GM10266 (cell line): ENCODE data around the gene ALDH1A3.

Experiments used
- DNase-seq: peaks from one replicate; pipeline ENCODE4 v3.0.0; 2012; ENCODE audit errors: extremely low spot score
- TF ChIP-seq, protein P1 (sequence below): IDR thresholded peaks from 2 replicates; pipeline ENCODE4 v1.5.1; 2012; ENCODE audit warnings: mild to moderate bottlenecking, low read depth; ENCODE audit not compliant: control insufficient read depth, insufficient read depth; ENCODE audit errors: missing control alignments

ALDH1A3 gene

GRCh38 chr15:100923902-100924301 lies 44.3 kb downstream of the ALDH1A3 start:
- no peak for DNase-seq
- TF ChIP-seq, protein P1, sequence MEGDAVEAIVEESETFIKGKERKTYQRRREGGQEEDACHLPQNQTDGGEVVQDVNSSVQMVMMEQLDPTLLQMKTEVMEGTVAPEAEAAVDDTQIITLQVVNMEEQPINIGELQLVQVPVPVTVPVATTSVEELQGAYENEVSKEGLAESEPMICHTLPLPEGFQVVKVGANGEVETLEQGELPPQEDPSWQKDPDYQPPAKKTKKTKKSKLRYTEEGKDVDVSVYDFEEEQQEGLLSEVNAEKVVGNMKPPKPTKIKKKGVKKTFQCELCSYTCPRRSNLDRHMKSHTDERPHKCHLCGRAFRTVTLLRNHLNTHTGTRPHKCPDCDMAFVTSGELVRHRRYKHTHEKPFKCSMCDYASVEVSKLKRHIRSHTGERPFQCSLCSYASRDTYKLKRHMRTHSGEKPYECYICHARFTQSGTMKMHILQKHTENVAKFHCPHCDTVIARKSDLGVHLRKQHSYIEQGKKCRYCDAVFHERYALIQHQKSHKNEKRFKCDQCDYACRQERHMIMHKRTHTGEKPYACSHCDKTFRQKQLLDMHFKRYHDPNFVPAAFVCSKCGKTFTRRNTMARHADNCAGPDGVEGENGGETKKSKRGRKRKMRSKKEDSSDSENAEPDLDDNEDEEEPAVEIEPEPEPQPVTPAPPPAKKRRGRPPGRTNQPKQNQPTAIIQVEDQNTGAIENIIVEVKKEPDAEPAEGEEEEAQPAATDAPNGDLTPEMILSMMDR, result no peak

- TF ChIP-seq, protein P1, result no peak
- no peak for DNase-seq
These were observed 44.8 kb downstream of the ALDH1A3 start for GRCh38 chr15:100924436-100924835.

- DNase-seq, result no peak
- TF ChIP-seq, protein P1, result no peak
These were observed 45.8 kb downstream of the ALDH1A3 start for GRCh38 chr15:100925480-100925879.

DNA sequence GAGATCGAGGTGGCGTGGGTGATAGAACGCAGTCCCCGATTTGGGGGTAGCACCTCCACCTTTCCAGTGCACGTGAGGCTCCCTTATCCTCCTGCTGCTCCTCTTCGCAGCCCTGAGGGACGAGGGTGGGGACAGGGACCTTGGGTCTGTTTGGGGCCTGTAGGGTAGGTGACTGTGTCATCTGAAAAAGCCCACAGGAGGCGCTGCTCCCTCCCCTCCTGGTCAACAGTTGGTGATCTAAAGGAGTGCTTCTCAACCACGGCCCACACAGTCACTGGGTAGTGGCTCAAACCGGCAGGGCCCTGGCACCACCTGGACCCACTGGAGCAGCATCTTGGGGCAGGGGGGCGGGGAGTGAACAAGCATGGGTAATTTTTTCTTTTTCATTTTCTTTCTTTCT lies 46.6 kb downstream of the ALDH1A3 start:
- TF ChIP-seq, protein P1, result peak; percentile 31
- no peak for DNase-seq

GRCh38 chr15:100926971-100927756 lies 47.5 kb downstream of the ALDH1A3 start:
- DNase-seq, result no peak
- TF ChIP-seq, protein P1, result no peak

DNA sequence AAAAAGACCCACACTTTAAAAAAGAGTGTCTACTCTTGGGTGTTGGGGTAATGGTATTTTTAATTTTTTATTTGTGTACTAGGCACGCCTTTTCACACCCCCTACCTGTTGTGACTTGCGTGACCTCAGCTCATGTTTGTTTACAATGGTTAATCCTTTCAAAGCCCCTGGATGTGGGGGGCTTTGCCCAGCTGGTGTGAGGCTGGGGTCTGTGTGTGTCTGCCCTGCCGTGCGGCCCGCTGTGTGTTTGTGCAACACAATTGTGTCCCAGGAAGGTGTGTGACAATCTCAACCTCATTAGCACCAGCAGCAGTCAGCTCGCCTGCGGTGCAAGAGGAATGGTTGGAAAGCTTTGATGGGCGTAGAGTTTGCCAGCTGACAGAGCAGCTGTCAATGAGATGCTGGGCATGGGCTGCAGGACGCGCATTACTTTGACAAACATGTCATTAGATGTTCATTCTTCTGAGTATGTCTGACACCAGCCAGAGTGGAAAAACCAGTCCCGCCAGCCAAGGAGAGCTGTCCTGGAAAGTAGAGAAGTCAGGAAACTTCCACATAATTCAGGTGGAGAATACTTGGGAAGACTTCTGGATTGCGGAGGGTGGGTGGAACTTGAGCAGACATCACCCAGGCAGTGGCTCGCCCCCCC lies 49.1 kb downstream of the ALDH1A3 start:
- DNase-seq, result no peak
- TF ChIP-seq, protein P1, result no peak

GRCh38 chr15:100929641-100930042 lies 50.0 kb downstream of the ALDH1A3 start:
- DNase-seq, result no peak
- TF ChIP-seq, protein P1, result no peak
